Stimulated activated CD4-positive, alpha-beta T cell treated with anti-CD3 and anti-CD28 coated beads, Interleukin-1b, Interleukin-23, amount 100 ng/mL, for 4 hours (primary cell): Measurements from ENCODE around the gene NR4A1.

Experiments
- DNase-seq, 2 donors: peaks; one replicate each; pipeline ENCODE4 v3.0.0-alpha.2; 2020; ENCODE audit warnings: low read depth in 2 of 2

NR4A1 gene

GRCh38 chr12:52058631-52059361 lies 7.6 kb downstream of the NR4A1 start:
- DNase-seq, result no peak

- no peak for DNase-seq
These were observed 8.6 kb downstream of the NR4A1 start for GRCh38 chr12:52059582-52060497.

DNA sequence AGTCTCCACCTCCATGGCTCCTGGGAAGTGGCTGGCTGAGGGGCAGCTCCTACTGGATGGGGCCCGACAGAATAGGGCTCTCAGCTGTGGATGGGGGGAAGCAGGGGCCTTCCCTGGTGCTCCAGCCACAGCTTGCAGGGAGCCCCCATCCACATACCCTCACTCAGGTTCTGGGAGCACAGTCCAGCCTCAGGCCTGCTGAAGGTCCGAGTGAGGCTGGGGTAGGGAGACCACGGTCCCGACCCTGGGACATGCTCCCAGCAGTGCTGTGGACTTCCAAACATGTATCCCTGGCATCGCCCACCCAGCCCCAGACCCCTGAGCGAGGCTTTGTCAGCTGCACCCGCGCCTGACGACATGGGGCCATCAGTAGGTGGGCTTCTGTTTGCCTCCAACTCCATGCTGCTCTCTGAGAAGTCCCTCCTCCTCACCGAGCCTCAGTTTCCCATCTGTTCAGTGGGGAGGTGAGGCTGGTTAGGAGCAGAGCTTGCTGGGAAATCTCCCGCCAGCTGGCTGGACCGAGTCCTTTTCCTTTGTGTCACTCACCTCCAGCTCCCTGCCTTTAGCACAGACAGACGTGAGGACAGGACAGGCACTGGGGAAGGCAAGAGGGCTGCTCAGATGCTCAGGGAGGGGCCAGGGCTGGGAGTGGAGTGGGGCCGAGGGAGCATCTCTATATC lies 9.4 kb downstream of the NR4A1 start:
- no peak for DNase-seq

DNA sequence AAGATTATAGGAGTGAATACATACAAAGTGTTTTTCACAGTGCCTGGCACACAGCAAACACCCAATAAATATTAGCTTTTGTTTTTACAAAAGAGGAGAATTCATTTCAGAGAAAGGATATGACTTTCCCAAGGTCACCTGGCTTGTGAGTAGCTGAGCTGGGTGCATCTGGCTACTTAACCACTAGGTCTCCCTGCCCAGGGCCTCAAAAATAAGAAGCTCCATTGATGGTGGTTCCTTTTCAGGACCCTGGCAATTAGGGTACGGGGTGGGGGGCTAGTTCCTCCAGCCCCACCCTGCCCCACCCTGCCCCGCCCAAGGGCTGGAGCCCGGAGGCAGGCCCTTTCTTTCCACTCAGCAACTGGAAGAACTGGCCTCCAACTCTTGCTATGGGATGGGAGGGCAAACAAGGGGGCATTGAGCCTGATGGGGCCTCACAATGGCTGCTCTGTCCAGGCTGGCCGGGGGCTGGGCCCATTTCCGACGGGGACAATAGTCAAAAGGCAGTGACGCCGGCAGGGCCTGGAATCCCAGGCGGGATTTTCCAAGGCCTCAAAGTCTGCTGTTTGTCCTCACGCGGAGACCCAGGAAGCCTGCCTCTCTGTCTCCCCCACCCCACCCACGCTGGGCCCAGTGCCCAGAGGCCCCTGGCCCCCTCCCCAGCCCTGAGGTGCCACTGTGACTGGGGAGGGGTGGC lies 10.4 kb downstream of the NR4A1 start:
- no peak for DNase-seq

DNA sequence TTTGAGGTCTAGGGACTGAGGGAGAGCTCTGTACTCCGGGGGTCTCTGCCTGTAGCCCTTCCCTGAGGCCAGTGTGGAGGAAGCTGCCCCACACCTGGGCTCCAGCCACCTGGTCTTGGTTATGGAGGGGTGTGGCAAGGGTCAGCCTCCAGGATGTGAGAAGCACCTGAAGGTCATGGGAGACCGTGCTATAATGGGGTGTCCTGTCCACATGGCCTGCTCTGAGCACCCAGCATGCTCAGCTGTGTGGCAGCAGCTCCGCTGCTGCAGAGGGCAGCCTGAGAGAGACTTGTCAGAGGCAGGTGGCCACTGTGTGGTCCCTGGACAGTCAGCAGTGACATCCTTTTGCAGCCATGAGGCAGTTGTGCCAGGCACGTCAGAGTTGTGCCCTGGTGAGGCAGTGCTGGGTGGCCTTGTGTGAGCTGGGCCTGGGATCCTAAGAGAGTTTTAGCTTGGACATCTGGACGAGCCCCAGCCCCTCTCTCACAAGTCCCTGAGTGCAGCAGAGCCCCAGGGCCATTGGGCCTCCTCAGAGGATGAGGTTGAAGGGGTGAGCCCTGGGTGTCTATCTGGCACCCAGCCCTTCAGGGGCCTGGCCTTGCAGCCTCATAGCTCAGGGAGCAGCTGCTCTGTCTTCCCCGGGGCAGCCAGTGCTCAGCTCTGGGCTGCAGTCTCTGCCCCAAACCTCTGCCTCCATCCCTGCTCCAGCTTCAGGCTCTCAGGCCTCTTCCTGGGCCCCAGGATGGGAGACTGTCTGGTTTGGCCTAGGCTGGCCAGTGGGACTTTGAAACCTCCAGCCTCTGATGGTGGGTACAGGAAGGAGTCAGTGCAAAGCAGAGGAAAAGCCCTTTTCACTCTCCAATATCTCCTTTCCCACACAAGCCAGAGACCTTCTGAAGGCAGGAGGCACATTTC lies 11.2 kb downstream of the NR4A1 start:
- no peak for DNase-seq

- no peak for DNase-seq
These were observed 12.1 kb downstream of the NR4A1 start for GRCh38 chr12:52063082-52063924.

DNA sequence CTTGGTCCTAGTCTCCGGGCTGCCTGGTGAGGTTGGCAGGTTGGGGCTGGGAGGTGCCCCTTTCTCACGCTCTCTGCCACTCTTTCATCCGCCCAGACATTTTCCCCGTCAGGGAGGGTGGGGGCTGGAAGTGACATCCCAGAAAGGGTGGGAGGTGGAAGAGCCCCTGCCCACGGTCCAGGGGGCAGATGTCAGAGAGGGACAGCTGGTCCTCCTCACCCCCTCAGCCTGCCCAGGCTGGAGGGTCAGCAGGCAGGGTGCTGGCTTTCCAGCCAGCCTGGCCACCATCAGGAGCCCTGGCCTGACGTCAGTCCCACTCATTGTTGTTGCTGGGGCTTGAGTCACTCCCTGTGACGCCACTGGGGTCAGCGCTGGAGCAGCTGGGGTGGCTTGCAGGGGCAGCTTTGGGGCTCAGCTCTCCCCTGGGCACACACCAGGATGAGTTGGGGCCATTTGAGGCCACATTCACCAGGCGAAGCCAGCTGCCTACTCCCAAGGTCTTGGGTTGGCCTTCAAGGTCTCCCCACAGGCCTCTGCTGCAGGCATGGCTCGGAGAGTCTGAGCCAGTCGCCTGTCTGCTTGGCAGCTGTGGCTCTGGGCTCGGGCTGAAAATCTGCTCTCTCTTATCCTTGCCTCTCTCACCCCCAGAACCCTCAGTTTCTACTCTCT lies 12.9 kb downstream of the NR4A1 start:
- DNase-seq, result no peak

- no peak for DNase-seq
These were observed 15.3 kb downstream of the NR4A1 start for GRCh38 chr12:52066346-52067080.

DNA sequence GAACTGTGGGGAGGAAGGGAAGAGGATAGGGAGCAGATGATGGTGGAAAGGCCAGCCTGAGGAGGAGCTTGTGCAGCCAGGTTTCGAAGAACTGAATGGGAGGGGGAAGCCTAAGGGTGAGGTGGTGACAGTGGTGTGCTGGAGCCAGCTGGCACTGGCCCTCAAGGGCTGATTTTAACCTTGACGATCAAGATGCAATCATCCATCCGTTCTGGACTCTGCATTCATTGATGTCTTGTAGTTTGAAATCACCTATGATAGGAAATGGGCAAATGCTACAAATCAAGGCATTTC lies 15.8 kb downstream of the NR4A1 start:
- DNase-seq, result no peak

GRCh38 chr12:52069327-52070184 lies 18.3 kb downstream of the NR4A1 start, which contains the start of gene ATG101:
ATG101 (plus strand) TSS chr12:52069978; CDS start chr12:52073651, 3,673 bp downstream.
- peak; percentile 75 to 79 for DNase-seq

GRCh38 chr12:52070185-52070925 lies 19.1 kb downstream of the NR4A1 start:
- DNase-seq, result no peak

- DNase-seq, result no peak
These were observed 22.5 kb downstream of the NR4A1 start for GRCh38 chr12:52073531-52074381.

- no peak for DNase-seq
These were observed 23.9 kb downstream of the NR4A1 start for GRCh38 chr12:52074971-52075724.

GRCh38 chr12:52076811-52077210 lies 25.6 kb downstream of the NR4A1 start:
- no peak for DNase-seq

DNA sequence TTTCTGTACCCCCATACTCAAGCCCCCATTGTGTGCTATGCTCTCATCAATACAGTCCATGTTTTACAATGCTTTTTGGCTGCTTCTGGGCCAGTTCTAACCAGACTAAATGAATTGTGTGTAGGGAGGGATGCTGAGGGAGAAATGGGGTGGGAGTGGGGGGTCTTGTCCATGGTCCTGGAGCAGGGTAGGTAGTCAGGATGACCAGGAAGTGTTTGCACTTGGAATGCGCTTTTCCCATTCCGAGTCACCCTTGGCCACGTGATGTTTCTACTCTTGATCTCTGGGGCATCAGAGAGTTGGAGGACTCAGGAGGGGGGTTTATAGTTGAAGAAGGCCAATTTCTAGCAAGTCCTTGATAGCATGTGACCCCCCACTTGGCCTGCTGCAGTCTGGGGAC lies 27.0 kb downstream of the NR4A1 start:
- no peak for DNase-seq
